GM12878 (cell line): Measurements from ENCODE around the gene SBNO2. TPM values are rescaled to one million over a fixed set of nuclear protein-coding genes. Genes with fewer than 3 reads are reported as not detected.

Experiments
- ATF7 ChIP-seq: fragments of 450-650 bp; IDR thresholded peaks from 2 replicates; pipeline ENCODE4 v1.6.1; 2016; ENCODE audit warnings: low read depth, mild to moderate bottlenecking
- CBX3 ChIP-seq: fragments of 200-600 bp; sonication (generic); IDR thresholded peaks from 2 replicates; pipeline ENCODE4 v1.6.1; 2016; ENCODE audit warnings: low read depth, borderline replicate concordance
- CREM ChIP-seq: IDR thresholded peaks from 2 replicates; pipeline ENCODE4 v1.6.1; 2014; ENCODE audit warnings: antibody characterized with exemption, low read depth
- FOXK2 ChIP-seq: fragments of 450-650 bp; IDR thresholded peaks from 2 replicates; pipeline ENCODE4 v1.6.1; 2017; ENCODE audit warnings: mild to moderate bottlenecking, moderate library complexity
- KLF5 ChIP-seq: fragments of 450-650 bp; IDR thresholded peaks from 2 replicates; pipeline ENCODE4 v1.6.1; 2014; ENCODE audit warnings: mild to moderate bottlenecking; ENCODE audit not compliant: partially characterized antibody
- MEF2A ChIP-seq: IDR thresholded peaks from 2 replicates; pipeline ENCODE4 v1.6.1; 2011; ENCODE audit warnings: low read depth, mild to moderate bottlenecking, low read length, moderate library complexity; ENCODE audit not compliant: insufficient read depth
- POLR2A ChIP-seq: IDR thresholded peaks from 2 replicates; pipeline ENCODE4 v1.6.1; 2011; ENCODE audit warnings: low read depth, mild to moderate bottlenecking, low read length
- RB1 ChIP-seq: fragments of 450-650 bp; formaldehyde crosslinking; IDR thresholded peaks from 2 replicates; pipeline ENCODE4 v1.6.1; 2017; ENCODE audit warnings: mild to moderate bottlenecking, borderline replicate concordance
- SMAD1 ChIP-seq: fragments of 450-650 bp; IDR thresholded peaks from 2 replicates; pipeline ENCODE4 v1.6.1; 2018; ENCODE audit warnings: mild to moderate bottlenecking, low read depth; ENCODE audit not compliant: partially characterized antibody
- SREBF2 ChIP-seq: IDR thresholded peaks from 2 replicates; pipeline ENCODE4 v1.6.1; 2012; ENCODE audit warnings: mild to moderate bottlenecking, low read length
- TBL1XR1 ChIP-seq: IDR thresholded peaks from 2 replicates; pipeline ENCODE4 v1.6.1; 2012; ENCODE audit warnings: low read depth, low read length, improper control_type of control experiment
- ZNF274 ChIP-seq: IDR thresholded peaks from one replicate; pipeline ENCODE4 v1.8.0; 2011; ENCODE audit not compliant: insufficient read length, insufficient read depth
- polyA plus RNA-seq, 11 experiments: library from polyadenylated mRNA; depleted of rRNA in 4 of 11; unstranded in 6 of 11; stranded (reverse) in 5 of 11; fragments of >200 nt; fragmentation: Nextera tagmentation in 4 of 11; fragmentation: Illumina TruSeq in 1 of 11; extraction: Ambion mirVana in 4 of 11; extraction: Trizol in 1 of 11; gene quantifications; 1 replicate in 1 of 11; 2 replicates in 10 of 11; pipeline versions ENCODE4 v1.2.1 to v1.2.3, GENCODE V29; 2011 to 2016; ENCODE audit warnings: inconsistent platforms in 2 of 11, missing spikeins in 2 of 11, low read depth in 1 of 11
- total RNA-seq, 4 experiments: library from RNA; depleted of rRNA in 3 of 4; stranded (reverse); fragments of >200 nt in 3 of 4; fragmentation: Illumina TruSeq in 1 of 4; extraction: Trizol in 1 of 4; gene quantifications; 2 replicates each; pipeline versions ENCODE4 v1.2.1 to v1.2.3, GENCODE V29; 2013 to 2021
- TF ChIP-seq, protein P1 (sequence below): fragments of 450-650 bp; IDR thresholded peaks from 2 replicates; pipeline ENCODE4 v1.6.1; 2017; ENCODE audit warnings: mild to moderate bottlenecking, moderate library complexity
- TF ChIP-seq, protein P2 (sequence below): fragments of 450-650 bp; IDR thresholded peaks from 2 replicates; pipeline ENCODE4 v1.6.1; 2017; ENCODE audit warnings: mild to moderate bottlenecking, moderate library complexity
- TF ChIP-seq, protein P3 (sequence below): fragments of 450-650 bp; IDR thresholded peaks from 2 replicates; pipeline ENCODE4 v1.6.1; 2018; ENCODE audit warnings: borderline replicate concordance, mild to moderate bottlenecking; ENCODE audit not compliant: partially characterized antibody
- TF ChIP-seq, protein P4 (sequence below): fragments of 150-350 bp; IDR thresholded peaks from 2 replicates; pipeline ENCODE4 v1.6.1; 2014; ENCODE audit warnings: mild to moderate bottlenecking, low read depth, low read length

SBNO2 gene
- total and polyA plus RNA-seq, 10 of the 15 experiments (the other 5 are each of a cell fraction or from before 2014, with no cell fraction given), result 0.08 to 44.6 (median 5.4) TPM

DNA sequence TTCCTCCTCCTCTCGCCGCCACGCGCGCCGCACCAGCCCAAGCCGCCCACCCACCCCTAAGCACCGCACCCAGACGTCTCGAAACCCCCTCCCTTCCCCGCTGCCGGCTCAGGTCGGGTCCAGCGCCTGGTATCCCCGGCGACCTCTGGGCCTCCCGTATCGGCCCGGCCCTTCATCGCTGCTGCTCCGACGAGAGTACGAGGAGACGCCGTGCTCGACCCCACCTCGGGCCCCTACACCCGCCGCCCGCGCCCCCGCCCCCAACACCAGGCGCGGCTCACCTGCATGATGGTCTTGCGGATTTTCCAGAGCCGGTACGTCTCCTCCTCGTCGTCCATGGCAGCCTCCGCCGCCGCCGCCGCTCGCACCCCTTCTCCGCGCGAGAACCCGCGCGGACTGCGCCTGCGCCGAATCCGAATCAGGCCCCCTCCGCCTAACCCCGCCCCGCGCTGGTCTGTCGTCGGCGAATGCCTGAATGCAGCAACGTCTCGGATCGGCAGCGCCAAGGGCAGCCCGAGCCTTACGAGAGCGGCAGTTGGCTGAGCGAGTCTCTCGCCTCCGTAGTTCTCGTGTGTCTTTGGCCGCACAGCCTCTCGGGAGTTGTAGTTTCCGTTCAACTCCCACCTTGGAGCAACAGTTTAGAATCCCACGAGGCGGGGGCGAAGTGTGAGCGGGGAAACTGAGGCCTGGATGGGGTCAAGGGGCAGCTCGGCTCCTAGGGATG lies 78.9 kb downstream of the SBNO2 start, which contains the start of gene POLR2E (continued):
- TF ChIP-seq MEF2A (peak; percentile 46; the same call in 1 of the 2 replicates), RB1 (no peak), CREM (peak; percentile 89), FOXK2 (no peak), KLF5 (peak; percentile 73), ZNF274 (no peak), TBL1XR1 (no peak), ATF7 (no peak; the same call in 1 of the 2 replicates), SMAD1 (no peak), SREBF2 (no peak; the same call in 1 of the 2 replicates), CBX3 (no peak), POLR2A (peak; percentile 90)
- TF ChIP-seq, protein P1, sequence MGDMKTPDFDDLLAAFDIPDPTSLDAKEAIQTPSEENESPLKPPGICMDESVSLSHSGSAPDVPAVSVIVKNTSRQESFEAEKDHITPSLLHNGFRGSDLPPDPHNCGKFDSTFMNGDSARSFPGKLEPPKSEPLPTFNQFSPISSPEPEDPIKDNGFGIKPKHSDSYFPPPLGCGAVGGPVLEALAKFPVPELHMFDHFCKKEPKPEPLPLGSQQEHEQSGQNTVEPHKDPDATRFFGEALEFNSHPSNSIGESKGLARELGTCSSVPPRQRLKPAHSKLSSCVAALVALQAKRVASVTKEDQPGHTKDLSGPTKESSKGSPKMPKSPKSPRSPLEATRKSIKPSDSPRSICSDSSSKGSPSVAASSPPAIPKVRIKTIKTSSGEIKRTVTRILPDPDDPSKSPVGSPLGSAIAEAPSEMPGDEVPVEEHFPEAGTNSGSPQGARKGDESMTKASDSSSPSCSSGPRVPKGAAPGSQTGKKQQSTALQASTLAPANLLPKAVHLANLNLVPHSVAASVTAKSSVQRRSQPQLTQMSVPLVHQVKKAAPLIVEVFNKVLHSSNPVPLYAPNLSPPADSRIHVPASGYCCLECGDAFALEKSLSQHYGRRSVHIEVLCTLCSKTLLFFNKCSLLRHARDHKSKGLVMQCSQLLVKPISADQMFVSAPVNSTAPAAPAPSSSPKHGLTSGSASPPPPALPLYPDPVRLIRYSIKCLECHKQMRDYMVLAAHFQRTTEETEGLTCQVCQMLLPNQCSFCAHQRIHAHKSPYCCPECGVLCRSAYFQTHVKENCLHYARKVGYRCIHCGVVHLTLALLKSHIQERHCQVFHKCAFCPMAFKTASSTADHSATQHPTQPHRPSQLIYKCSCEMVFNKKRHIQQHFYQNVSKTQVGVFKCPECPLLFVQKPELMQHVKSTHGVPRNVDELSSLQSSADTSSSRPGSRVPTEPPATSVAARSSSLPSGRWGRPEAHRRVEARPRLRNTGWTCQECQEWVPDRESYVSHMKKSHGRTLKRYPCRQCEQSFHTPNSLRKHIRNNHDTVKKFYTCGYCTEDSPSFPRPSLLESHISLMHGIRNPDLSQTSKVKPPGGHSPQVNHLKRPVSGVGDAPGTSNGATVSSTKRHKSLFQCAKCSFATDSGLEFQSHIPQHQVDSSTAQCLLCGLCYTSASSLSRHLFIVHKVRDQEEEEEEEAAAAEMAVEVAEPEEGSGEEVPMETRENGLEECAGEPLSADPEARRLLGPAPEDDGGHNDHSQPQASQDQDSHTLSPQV, result no peak; the same call in 1 of the 2 replicates
- TF ChIP-seq, protein P2, sequence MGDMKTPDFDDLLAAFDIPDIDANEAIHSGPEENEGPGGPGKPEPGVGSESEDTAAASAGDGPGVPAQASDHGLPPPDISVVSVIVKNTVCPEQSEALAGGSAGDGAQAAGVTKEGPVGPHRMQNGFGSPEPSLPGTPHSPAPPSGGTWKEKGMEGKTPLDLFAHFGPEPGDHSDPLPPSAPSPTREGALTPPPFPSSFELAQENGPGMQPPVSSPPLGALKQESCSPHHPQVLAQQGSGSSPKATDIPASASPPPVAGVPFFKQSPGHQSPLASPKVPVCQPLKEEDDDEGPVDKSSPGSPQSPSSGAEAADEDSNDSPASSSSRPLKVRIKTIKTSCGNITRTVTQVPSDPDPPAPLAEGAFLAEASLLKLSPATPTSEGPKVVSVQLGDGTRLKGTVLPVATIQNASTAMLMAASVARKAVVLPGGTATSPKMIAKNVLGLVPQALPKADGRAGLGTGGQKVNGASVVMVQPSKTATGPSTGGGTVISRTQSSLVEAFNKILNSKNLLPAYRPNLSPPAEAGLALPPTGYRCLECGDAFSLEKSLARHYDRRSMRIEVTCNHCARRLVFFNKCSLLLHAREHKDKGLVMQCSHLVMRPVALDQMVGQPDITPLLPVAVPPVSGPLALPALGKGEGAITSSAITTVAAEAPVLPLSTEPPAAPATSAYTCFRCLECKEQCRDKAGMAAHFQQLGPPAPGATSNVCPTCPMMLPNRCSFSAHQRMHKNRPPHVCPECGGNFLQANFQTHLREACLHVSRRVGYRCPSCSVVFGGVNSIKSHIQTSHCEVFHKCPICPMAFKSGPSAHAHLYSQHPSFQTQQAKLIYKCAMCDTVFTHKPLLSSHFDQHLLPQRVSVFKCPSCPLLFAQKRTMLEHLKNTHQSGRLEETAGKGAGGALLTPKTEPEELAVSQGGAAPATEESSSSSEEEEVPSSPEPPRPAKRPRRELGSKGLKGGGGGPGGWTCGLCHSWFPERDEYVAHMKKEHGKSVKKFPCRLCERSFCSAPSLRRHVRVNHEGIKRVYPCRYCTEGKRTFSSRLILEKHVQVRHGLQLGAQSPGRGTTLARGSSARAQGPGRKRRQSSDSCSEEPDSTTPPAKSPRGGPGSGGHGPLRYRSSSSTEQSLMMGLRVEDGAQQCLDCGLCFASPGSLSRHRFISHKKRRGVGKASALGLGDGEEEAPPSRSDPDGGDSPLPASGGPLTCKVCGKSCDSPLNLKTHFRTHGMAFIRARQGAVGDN, result no peak
- TF ChIP-seq, protein P3, sequence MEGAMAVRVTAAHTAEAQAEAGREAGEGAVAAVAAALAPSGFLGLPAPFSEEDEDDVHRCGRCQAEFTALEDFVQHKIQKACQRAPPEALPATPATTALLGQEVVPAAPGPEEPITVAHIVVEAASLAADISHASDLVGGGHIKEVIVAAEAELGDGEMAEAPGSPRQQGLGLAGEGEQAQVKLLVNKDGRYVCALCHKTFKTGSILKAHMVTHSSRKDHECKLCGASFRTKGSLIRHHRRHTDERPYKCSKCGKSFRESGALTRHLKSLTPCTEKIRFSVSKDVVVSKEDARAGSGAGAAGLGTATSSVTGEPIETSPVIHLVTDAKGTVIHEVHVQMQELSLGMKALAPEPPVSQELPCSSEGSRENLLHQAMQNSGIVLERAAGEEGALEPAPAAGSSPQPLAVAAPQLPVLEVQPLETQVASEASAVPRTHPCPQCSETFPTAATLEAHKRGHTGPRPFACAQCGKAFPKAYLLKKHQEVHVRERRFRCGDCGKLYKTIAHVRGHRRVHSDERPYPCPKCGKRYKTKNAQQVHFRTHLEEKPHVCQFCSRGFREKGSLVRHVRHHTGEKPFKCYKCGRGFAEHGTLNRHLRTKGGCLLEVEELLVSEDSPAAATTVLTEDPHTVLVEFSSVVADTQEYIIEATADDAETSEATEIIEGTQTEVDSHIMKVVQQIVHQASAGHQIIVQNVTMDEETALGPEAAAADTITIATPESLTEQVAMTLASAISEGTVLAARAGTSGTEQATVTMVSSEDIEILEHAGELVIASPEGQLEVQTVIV, result no peak
- TF ChIP-seq, protein P4, sequence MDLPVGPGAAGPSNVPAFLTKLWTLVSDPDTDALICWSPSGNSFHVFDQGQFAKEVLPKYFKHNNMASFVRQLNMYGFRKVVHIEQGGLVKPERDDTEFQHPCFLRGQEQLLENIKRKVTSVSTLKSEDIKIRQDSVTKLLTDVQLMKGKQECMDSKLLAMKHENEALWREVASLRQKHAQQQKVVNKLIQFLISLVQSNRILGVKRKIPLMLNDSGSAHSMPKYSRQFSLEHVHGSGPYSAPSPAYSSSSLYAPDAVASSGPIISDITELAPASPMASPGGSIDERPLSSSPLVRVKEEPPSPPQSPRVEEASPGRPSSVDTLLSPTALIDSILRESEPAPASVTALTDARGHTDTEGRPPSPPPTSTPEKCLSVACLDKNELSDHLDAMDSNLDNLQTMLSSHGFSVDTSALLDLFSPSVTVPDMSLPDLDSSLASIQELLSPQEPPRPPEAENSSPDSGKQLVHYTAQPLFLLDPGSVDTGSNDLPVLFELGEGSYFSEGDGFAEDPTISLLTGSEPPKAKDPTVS, result no peak
